NCI-H446 treated with DMSO at 0.1 percent for 48 hours (cell line): ENCODE measurements around the gene ANO4.
"Not testable (repeated sequence)": the region's sequence is repeated elsewhere in the genome, so short reads cannot be mapped to it uniquely, and the experiment has no call there.

Experiments
- DNase-seq: peaks from one replicate; lab custom pipeline; 2025; lab: John Stamatoyannopoulos, UW

The ANO4 gene

GRCh38 chr12:101087920-101088319, 293.3 kb downstream of the ANO4 start:
- no peak for DNase-seq

DNA sequence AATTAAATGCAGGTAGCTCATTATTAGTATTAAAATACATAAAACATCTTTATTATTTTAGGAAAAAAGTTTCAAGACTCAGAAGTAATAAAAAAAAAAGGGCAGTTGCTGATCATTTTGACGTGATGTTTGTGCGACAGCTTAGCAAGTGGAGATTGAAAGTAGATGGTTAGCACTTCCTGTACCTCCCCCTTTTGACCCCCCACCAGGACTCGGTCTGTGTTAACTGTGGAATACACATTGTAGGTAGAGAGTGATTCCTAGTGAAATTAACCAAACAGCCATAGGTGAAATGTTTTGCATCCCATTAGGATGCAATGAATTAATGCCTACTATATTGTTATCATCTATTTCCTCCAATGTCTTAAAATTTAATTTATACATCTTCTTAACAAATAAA, 294.7 kb downstream of the ANO4 start:
- DNase-seq = no peak

- not testable (repeated sequence) for DNase-seq
These were observed 295.6 kb downstream of the ANO4 start for GRCh38 chr12:101090222-101090621.

DNA sequence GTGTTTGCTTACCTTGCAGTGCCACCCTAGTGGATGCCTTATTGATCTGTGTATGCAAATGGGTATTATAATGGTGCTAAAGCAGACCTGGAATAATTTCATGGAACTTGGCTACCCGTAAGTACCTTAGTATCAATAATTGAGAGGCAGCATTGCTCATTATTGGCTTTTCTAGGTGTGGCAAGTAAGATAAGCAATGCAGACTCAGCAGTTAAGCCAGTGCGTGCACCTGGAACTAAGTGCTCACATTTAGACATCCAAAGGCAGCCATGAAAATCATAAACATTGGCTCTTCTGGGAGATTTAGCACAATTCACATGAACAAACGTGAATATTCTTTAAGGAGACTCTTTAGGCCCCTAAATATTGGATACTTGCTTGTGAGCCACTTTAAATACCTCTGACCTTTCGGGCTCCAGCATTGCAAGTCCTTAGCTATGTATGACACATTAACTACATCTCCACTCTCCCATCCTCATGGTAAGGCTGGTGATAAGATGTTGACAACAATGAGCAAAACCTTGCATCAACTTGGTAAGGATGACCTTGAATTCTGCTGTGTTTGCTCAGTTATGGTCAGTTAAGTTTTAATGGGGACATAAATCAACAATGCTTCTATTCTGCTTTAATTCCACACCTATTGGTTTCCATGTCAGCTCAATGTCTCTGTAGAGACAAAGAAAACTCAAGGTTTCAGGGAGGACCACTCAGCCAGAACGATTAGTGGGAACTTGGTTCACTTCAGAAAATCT, 303.4 kb downstream of the ANO4 start:
- no peak for DNase-seq

DNA sequence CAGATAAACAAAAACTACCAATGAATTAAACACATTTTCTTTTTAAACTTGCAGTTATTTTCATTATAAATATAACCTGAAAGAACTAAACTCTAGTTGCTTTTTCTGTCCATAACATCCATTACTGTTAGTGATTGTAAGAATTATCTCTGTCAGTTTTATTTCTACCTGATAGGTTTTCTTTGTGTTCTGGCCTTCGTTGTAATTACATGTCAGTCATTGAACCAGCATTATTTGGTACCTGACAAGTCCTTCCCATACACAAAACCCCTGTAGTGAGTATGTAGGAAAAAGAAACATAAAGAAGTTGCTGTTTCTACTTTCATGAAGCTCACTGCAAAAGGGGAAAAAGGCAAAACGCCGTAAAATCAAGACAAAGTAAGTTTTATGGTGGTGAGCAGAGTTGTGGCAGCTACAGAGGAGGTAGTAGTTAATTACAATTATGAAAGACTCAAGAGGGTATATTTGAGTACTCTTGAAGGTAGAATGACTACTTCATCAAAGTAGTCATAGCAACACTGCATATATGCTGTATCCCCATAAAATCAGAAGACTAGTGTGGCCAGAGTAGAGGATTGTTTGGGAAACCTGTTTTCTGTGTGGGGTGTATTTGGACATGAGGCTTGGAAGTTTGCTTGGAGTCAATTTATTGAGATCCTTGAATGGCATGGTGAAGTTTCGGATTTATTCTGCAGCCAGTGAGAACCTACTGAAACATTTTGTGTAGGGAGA, 312.6 kb downstream of the ANO4 start:
- DNase-seq = no peak

DNA sequence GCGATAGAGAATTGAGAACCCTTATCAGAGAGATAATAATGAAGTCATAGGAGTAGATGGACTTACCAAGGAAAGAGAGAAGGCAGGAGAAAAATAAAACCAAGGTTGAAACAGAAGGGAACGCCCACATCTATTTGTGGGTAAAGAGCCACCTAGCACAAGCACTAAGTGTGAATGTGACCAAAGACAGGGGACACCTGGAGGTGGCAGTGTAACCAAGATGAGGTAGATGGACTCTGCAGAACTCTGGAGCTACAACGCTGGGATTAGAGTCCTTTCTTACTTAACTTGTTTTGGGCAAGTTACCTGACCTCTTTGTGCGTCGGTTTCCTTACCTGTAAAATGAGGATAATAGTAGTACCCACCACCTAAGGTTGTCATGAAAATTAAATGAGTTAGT, 313.6 kb downstream of the ANO4 start:
- DNase-seq = no peak

GRCh38 chr12:101110866-101111265, 316.3 kb downstream of the ANO4 start:
- DNase-seq = no peak

DNA sequence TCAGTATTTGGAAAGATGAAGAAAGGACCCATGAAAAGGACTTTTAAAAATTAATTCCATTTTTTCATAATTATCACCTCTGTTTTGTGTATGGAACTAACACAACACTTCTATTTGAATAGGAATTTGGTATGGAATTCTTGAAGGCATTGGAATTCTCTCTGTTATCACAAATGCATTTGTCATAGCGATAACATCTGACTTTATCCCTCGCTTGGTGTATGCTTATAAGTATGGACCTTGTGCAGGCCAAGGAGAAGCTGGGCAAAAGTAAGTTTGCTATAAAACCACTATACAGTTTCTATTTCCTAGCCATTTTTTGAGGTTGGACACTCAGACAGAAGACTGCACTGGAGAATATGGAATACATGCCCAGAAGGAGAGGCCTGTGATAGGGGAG, 316.9 kb downstream of the ANO4 start:
- DNase-seq = no peak

DNA sequence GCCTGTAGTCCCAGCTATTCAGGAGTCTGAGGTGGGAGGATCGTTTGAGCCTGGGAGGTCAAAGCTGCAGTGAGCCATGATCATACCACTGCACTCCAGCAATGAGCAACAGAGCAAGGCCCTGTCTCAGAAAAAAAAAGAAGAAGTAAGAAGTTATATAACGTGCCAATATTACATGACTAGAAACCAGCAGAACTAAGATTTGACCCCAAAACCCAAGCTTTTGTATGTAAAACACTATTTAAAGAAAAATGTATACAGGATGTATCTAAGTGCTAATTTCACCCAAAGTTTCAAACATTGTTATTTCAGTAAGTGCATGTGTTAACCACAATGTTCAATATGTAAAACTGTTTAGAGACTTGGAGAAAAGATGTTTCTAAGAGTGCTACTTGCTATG, 320.8 kb downstream of the ANO4 start:
- no peak for DNase-seq

DNA sequence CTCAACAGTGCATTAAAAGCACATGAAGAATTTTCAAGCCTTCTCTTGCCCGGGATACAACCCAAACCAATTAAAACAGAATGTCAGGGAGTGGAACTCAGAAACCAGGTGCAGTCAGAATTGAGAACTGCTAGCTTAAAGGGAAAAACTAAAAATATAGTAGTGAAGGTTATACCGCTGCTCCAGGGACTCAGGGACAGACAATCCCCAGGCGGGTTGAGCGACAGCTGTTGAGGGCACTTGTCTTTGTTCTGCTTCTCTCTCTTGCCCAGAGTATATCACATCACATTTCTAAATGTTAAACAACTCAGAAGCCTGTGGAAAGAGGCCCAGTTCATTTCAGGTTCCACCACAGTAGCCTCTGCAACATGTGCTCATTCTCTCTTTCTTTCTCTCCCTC, 322.3 kb downstream of the ANO4 start:
- DNase-seq = no peak

GRCh38 chr12:101117842-101118241, 323.3 kb downstream of the ANO4 start:
- no peak for DNase-seq

DNA sequence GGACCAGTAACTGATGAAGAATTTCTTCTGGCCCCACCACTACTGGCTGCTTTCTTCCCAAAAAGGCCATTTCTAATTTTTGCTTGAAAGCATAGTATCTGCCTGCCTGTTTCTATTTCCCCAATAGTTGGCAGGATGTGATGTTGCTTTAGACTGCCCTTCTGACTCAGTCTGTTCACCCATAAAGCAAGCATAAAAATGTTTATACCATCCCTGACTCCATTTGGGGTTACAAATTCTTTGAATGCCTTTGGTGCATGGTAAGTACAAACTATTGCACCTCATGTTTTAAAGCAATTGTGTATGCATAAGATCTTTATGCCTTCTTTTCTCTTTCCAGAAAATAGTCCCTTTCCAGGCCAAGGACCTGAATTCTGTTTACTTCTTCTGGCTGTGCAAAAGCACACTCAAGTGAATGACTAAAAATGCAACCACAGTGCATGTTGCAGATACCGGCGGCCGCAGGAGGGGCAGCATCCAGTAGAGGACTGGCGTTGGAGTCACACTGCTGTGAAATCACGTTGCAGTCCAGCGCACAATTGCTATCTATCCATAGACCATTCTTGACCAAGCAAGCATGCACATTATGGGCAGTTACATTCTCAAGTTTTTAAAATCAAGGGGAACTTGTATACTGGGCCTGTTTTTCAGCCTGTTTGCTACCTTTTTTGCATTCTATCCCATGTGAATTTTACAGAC, 333.1 kb downstream of the ANO4 start:
- no peak for DNase-seq

- not testable (repeated sequence) for DNase-seq
These were observed 351.3 kb downstream of the ANO4 start for GRCh38 chr12:101145777-101146431.

DNA sequence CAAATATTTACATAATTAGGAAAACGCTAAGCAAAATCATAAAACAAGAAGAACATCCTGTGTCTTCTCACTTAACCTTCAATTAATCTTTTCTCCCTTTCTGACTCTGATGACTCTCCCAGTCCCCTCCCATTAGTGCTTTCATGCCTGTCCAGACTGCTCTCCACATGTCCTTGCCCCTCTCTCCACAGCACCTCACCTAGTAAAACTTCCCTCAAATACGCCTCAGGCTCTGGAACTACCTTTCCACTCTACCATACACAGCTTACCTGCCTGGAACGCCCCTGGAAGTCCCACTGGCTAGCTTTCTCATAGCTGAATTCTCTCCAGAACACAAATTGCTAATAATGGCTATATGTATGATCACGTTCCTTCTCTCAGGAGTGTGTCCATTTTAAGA, 370.7 kb downstream of the ANO4 start:
- DNase-seq = no peak

GRCh38 chr12:101166866-101167265, 372.3 kb downstream of the ANO4 start:
- DNase-seq = no peak

- no peak for DNase-seq
These were observed 373.4 kb downstream of the ANO4 start for GRCh38 chr12:101168001-101168400.

GRCh38 chr12:101172316-101172715, 377.7 kb downstream of the ANO4 start:
- no peak for DNase-seq

- no peak for DNase-seq
These were observed 378.7 kb downstream of the ANO4 start for GRCh38 chr12:101173197-101173749.

GRCh38 chr12:101174541-101174940, 380.0 kb downstream of the ANO4 start:
- no peak for DNase-seq
